IPS-NIHi11 (cell line): Measurements from ENCODE around the gene TSPAN11.

Experiments used
- DNase-seq: peaks from one replicate; pipeline ENCODE4 v3.0.0; 2012; ENCODE audit warnings: mixed read lengths, low spot score

Gene TSPAN11

GRCh38 chr12:30980955-30981662 is 54.6 kb downstream of the TSPAN11 start:
- no peak for DNase-seq

- DNase-seq, result no peak
These were observed 55.9 kb downstream of the TSPAN11 start for GRCh38 chr12:30982413-30982812.

- DNase-seq, result peak; percentile 88
These were observed 59.4 kb downstream of the TSPAN11 start for GRCh38 chr12:30985814-30986452.

GRCh38 chr12:30988086-30988485 is 61.5 kb downstream of the TSPAN11 start:
- DNase-seq, result no peak

GRCh38 chr12:30988646-30989286 is 62.2 kb downstream of the TSPAN11 start:
- no peak for DNase-seq

GRCh38 chr12:30989754-30990153 is 63.2 kb downstream of the TSPAN11 start:
- peak; percentile 84 for DNase-seq

- DNase-seq, result no peak
These were observed 63.8 kb downstream of the TSPAN11 start for GRCh38 chr12:30990316-30990715.

- no peak for DNase-seq
These were observed 64.2 kb downstream of the TSPAN11 start for GRCh38 chr12:30990776-30991175.

GRCh38 chr12:30991466-30991865 is 64.9 kb downstream of the TSPAN11 start:
- no peak for DNase-seq

- DNase-seq, result no peak
These were observed 65.8 kb downstream of the TSPAN11 start for GRCh38 chr12:30992381-30992780.

- no peak for DNase-seq
These were observed 67.2 kb downstream of the TSPAN11 start for GRCh38 chr12:30993766-30994165.

- DNase-seq, result no peak
These were observed 67.7 kb downstream of the TSPAN11 start for GRCh38 chr12:30994274-30994673.

- DNase-seq, result no peak
These were observed 69.7 kb downstream of the TSPAN11 start for GRCh38 chr12:30996255-30996654.

- no peak for DNase-seq
These were observed 70.2 kb downstream of the TSPAN11 start for GRCh38 chr12:30996752-30997151.

GRCh38 chr12:30997685-30998440 is 71.3 kb downstream of the TSPAN11 start:
- DNase-seq, result no peak

GRCh38 chr12:30999011-30999410 is 72.5 kb downstream of the TSPAN11 start:
- no peak for DNase-seq

- no peak for DNase-seq
These were observed 73.2 kb downstream of the TSPAN11 start for GRCh38 chr12:30999723-31000122.

- no peak for DNase-seq
These were observed 74.2 kb downstream of the TSPAN11 start for GRCh38 chr12:31000751-31001150.

GRCh38 chr12:31001581-31002360 is 75.2 kb downstream of the TSPAN11 start:
- no peak for DNase-seq

- no peak for DNase-seq
These were observed 75.8 kb downstream of the TSPAN11 start for GRCh38 chr12:31002361-31002725.

- DNase-seq, result no peak
These were observed 76.5 kb downstream of the TSPAN11 start for GRCh38 chr12:31002999-31003398.
